GM12891 (cell line): Measurements from ENCODE around the gene GLCCI1.

Experiments
- POLR2A ChIP-seq: IDR thresholded peaks from 2 replicates; pipeline ENCODE4 v1.6.1; 2011; ENCODE audit warnings: low read depth, low read length, control low read depth
- TAF1 ChIP-seq: IDR thresholded peaks from 2 replicates; pipeline ENCODE4 v1.6.1; 2011; ENCODE audit warnings: low read depth, low read length, control low read depth

GRCh38 chr7:7978860-7979259 is 10.3 kb downstream of the GLCCI1 start:
- TF ChIP-seq POLR2A (no peak), TAF1 (no peak)
